Activated CD4-positive, alpha-beta T cell treated with anti-CD3 and anti-CD28 coated beads, Interleukin-2, Interleukin-4, amounts not matched to agents 100 ng/mL and 50 ng/mL, durations not matched to agents 16 hours and 8 hours (primary cell): ENCODE measurements around the gene BTBD6.
"Not testable (repeated sequence)": the region's sequence is repeated elsewhere in the genome, so short reads cannot be mapped to it uniquely, and the experiment has no call there.

Experiments used
- DNase-seq: peaks from one replicate; pipeline ENCODE4 v3.0.0-alpha.2; 2020; ENCODE audit warnings: low spot score

The BTBD6 gene

DNA sequence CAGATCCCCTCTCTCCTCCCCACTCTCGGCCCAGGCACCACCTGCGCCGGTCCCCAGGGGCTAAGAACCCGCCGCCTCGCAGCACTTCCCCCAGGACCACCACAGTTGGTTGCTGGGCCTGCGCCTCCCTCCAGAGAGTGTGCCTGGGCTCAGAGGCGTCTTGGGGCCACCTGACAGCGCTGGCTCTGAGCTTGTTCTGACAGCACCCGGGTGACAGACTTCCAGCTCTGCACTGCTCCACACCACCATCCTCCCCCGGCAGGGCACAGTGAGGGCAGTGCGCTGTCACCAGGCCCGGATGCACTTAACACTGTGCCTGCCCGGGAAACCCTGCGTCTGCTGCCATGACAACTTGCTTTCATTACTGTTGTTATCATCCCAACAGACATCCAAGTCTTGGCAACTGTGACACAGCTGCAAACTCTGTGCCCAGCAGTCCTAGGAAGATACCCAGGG is 45.8 kb downstream of the BTBD6 start:
- DNase-seq, result peak; percentile 76

DNA sequence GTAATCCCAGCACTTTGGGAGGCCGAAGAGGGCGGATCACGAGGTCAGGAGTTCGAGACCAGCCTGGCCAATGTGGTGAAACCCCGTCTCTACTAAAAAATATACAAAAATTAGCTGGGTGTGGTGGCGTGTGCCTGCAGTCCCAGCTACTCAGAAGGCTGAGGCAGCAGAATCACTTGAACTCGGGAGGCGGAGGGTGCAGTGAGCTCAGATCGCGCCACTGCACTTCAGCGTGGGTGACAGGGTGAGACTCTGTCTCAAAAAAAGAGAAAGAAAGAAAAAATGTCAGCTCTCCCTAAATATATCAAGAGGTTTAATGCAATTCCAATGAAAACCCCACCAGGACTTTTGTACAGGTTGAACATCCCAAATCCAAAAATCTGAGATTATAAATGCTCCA is 49.0 kb downstream of the BTBD6 start:
- not testable (repeated sequence) for DNase-seq

DNA sequence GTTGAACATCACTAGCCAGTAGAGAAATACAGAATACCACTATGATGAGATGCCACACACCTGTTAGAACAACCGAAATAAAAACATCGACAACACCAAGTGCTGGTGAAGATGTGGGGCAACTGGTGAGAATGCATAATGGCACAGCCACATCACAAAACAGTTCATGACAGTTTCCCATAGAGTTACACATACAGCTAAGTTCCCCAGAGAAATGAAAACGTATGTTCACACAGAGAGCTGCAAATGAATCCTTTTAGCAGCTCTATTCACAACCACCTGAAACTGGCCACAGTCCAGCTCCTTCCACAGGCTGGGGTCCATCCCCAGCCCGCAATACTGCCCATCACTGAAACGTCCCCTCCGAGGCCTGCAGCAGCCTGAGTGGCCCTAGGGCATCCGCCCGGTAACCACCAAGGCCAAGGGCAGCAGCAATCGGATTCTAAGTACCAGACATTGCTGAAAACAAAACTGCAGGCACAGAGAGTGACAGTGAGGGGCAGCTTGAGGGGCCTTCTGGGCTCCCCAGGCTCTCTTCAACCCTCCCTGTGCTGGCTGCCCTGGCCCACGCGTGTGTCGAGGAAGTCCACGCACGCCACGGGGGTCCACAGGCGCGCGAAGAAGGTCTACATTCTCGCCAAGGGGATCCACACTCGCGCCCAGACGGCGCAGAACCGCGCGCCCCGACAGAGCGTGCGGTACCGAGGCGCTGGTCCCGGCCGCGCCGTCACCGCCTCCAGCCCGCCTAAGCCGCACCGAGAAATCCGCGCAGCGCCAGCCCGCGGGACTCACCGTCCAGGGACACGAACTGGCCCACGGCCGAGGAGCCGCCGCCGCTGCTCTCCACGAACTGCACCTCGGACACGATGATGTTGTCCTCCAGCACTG is 51.6 kb downstream of the BTBD6 start:
- DNase-seq, result no peak
